ENCODE measurements around the gene MYOZ2. TPM values are rescaled to one million over a fixed set of nuclear protein-coding genes. Genes with fewer than 3 reads are reported as not detected.
A peak's percentile ranks its signal among the peaks of the same experiment; 100 is the strongest.

The MYOZ2 gene
- total RNA-seq, 1 experiment from 2014 or later = not detected

GRCh38 chr4:119210775-119211174 is 75.1 kb downstream of the MYOZ2 start:
- Histone ChIP-seq H3K27ac (ENCODE audit: low read length) (no peak overlapping the region), H3K27me3 (ENCODE audit: low read length) (no peaks in the 10 kb centered on the region), H3K4me1 (ENCODE audit: low read length) (peaks cover 21% of the 10 kb centered on the region), H3K36me3 (ENCODE audit: insufficient read depth, low read length) (no peaks in the 10 kb centered on the region), H4K20me1 (ENCODE audit: insufficient read depth, low read depth, low read length) (no peaks in the 10 kb centered on the region), H3K79me2 (ENCODE audit: low read length) (no peaks in the 10 kb centered on the region), H3K4me3 (ENCODE audit: low read length) (no peak overlapping the region), H3K9ac (ENCODE audit: low read length) (no peak overlapping the region), H3K9me3 (ENCODE audit: low read length) (no peaks in the 10 kb centered on the region), H2AFZ (ENCODE audit: low read length) (no peak overlapping the region), H3K9me2 (replicated peaks; ENCODE audit: insufficient read depth, low read length) (no peaks in the 10 kb centered on the region), H3K4me2 (ENCODE audit: low read depth, low read length, poor library complexity, severe bottlenecking) (no peak overlapping the region)
- no peak for DNase-seq

GRCh38 chr4:119211867-119212233 is 76.2 kb downstream of the MYOZ2 start:
- H2AFZ ChIP-seq (ENCODE audit: low read length) = peak overlapping the region; percentile 94
- no peak for DNase-seq
- H3K4me2 ChIP-seq (ENCODE audit: low read depth, low read length, poor library complexity, severe bottlenecking) = peak overlapping the region; percentile 90
- no peaks in the 10 kb centered on the region for H4K20me1 ChIP-seq (ENCODE audit: insufficient read depth, low read depth, low read length)
- peak overlapping the region; percentile 69 for H3K4me3 ChIP-seq (ENCODE audit: low read length)
- H3K9me3 ChIP-seq (ENCODE audit: low read length) = no peaks in the 10 kb centered on the region
- H3K27me3 ChIP-seq (ENCODE audit: low read length) = no peaks in the 10 kb centered on the region
- peak overlapping the region; percentile 54 for H3K9ac ChIP-seq (ENCODE audit: low read length)
- H3K4me1 ChIP-seq (ENCODE audit: low read length) = peaks cover 21% of the 10 kb centered on the region
- no peak overlapping the region for H3K27ac ChIP-seq (ENCODE audit: low read length)
- H3K9me2 ChIP-seq (replicated peaks; ENCODE audit: insufficient read depth, low read length) = no peaks in the 10 kb centered on the region
- H3K79me2 ChIP-seq (ENCODE audit: low read length) = no peaks in the 10 kb centered on the region
- H3K36me3 ChIP-seq (ENCODE audit: insufficient read depth, low read length) = no peaks in the 10 kb centered on the region

GRCh38 chr4:119212234-119212963 is 76.8 kb downstream of the MYOZ2 start, which contains the start of gene USP53:
Gene USP53, plus strand, starts transcription at chr4:119212713. Its CDS starts 27,047 bp downstream, at chr4:119239760.
- Histone ChIP-seq H3K79me2 (ENCODE audit: low read length) (no peaks in the 10 kb centered on the region), H3K27me3 (ENCODE audit: low read length) (no peaks in the 10 kb centered on the region), H3K9me2 (replicated peaks; ENCODE audit: insufficient read depth, low read length) (no peaks in the 10 kb centered on the region), H3K4me1 (ENCODE audit: low read length) (peaks cover 21% of the 10 kb centered on the region), H3K9ac (ENCODE audit: low read length) (peak within 1 kb of the TSS; percentile 54), H3K36me3 (ENCODE audit: insufficient read depth, low read length) (no peaks in the 10 kb centered on the region), H4K20me1 (ENCODE audit: insufficient read depth, low read depth, low read length) (no peaks in the 10 kb centered on the region), H3K4me3 (ENCODE audit: low read length) (peak within 1 kb of the TSS; percentile 69), H3K9me3 (ENCODE audit: low read length) (no peaks in the 10 kb centered on the region), H3K27ac (ENCODE audit: low read length) (no peak within 1 kb of the TSS), H3K4me2 (ENCODE audit: low read depth, low read length, poor library complexity, severe bottlenecking) (peak within 1 kb of the TSS; percentile 90), H2AFZ (ENCODE audit: low read length) (peak within 1 kb of the TSS; percentile 94)
- peak; percentile 93 for DNase-seq

GRCh38 chr4:119212964-119213606 is 77.5 kb downstream of the MYOZ2 start:
- Histone ChIP-seq H2AFZ (ENCODE audit: low read length) (peak overlapping the region; percentile 94), H3K4me1 (ENCODE audit: low read length) (peaks cover 21% of the 10 kb centered on the region), H3K9me3 (ENCODE audit: low read length) (no peaks in the 10 kb centered on the region), H3K4me3 (ENCODE audit: low read length) (peak overlapping the region; percentile 69), H3K9ac (ENCODE audit: low read length) (peak overlapping the region; percentile 54), H3K27ac (ENCODE audit: low read length) (no peak overlapping the region), H3K36me3 (ENCODE audit: insufficient read depth, low read length) (no peaks in the 10 kb centered on the region), H3K79me2 (ENCODE audit: low read length) (no peaks in the 10 kb centered on the region), H3K27me3 (ENCODE audit: low read length) (no peaks in the 10 kb centered on the region), H3K9me2 (replicated peaks; ENCODE audit: insufficient read depth, low read length) (no peaks in the 10 kb centered on the region), H3K4me2 (ENCODE audit: low read depth, low read length, poor library complexity, severe bottlenecking) (peak overlapping the region; percentile 90), H4K20me1 (ENCODE audit: insufficient read depth, low read depth, low read length) (no peaks in the 10 kb centered on the region)
- DNase-seq = peak; percentile 64

- H3K4me2 ChIP-seq (ENCODE audit: low read depth, low read length, poor library complexity, severe bottlenecking) = no peak overlapping the region
- no peak overlapping the region for H3K4me3 ChIP-seq (ENCODE audit: low read length)
- no peaks in the 10 kb centered on the region for H4K20me1 ChIP-seq (ENCODE audit: insufficient read depth, low read depth, low read length)
- H3K36me3 ChIP-seq (ENCODE audit: insufficient read depth, low read length) = no peaks in the 10 kb centered on the region
- no peaks in the 10 kb centered on the region for H3K9me2 ChIP-seq (replicated peaks; ENCODE audit: insufficient read depth, low read length)
- no peaks in the 10 kb centered on the region for H3K9me3 ChIP-seq (ENCODE audit: low read length)
- no peak overlapping the region for H3K27ac ChIP-seq (ENCODE audit: low read length)
- H3K9ac ChIP-seq (ENCODE audit: low read length) = no peak overlapping the region
- no peak for DNase-seq
- H3K4me1 ChIP-seq (ENCODE audit: low read length) = peaks cover 8% of the 10 kb centered on the region
- H2AFZ ChIP-seq (ENCODE audit: low read length) = no peak overlapping the region
- no peaks in the 10 kb centered on the region for H3K27me3 ChIP-seq (ENCODE audit: low read length)
- no peaks in the 10 kb centered on the region for H3K79me2 ChIP-seq (ENCODE audit: low read length)
Measured at GRCh38 chr4:119218093-119218492, 82.5 kb downstream of the MYOZ2 start.

GRCh38 chr4:119221412-119221811 is 85.8 kb downstream of the MYOZ2 start:
- Histone ChIP-seq H2AFZ (ENCODE audit: low read length) (no peak overlapping the region), H4K20me1 (ENCODE audit: insufficient read depth, low read depth, low read length) (no peaks in the 10 kb centered on the region), H3K4me2 (ENCODE audit: low read depth, low read length, poor library complexity, severe bottlenecking) (no peak overlapping the region), H3K27me3 (ENCODE audit: low read length) (no peaks in the 10 kb centered on the region), H3K27ac (ENCODE audit: low read length) (no peak overlapping the region), H3K4me3 (ENCODE audit: low read length) (no peak overlapping the region), H3K9me2 (replicated peaks; ENCODE audit: insufficient read depth, low read length) (no peaks in the 10 kb centered on the region), H3K9ac (ENCODE audit: low read length) (no peak overlapping the region), H3K9me3 (ENCODE audit: low read length) (no peaks in the 10 kb centered on the region), H3K79me2 (ENCODE audit: low read length) (no peaks in the 10 kb centered on the region), H3K4me1 (ENCODE audit: low read length) (no peaks in the 10 kb centered on the region), H3K36me3 (ENCODE audit: insufficient read depth, low read length) (no peaks in the 10 kb centered on the region)
- no peak for DNase-seq

- Histone ChIP-seq H3K4me3 (ENCODE audit: low read length) (no peak overlapping the region), H3K79me2 (ENCODE audit: low read length) (no peaks in the 10 kb centered on the region), H3K4me2 (ENCODE audit: low read depth, low read length, poor library complexity, severe bottlenecking) (no peak overlapping the region), H3K27ac (ENCODE audit: low read length) (no peak overlapping the region), H3K9me2 (replicated peaks; ENCODE audit: insufficient read depth, low read length) (no peaks in the 10 kb centered on the region), H3K4me1 (ENCODE audit: low read length) (no peaks in the 10 kb centered on the region), H3K9me3 (ENCODE audit: low read length) (no peaks in the 10 kb centered on the region), H2AFZ (ENCODE audit: low read length) (no peak overlapping the region), H3K36me3 (ENCODE audit: insufficient read depth, low read length) (no peaks in the 10 kb centered on the region), H3K9ac (ENCODE audit: low read length) (no peak overlapping the region), H4K20me1 (ENCODE audit: insufficient read depth, low read depth, low read length) (no peaks in the 10 kb centered on the region), H3K27me3 (ENCODE audit: low read length) (no peaks in the 10 kb centered on the region)
- peak; percentile 15 for DNase-seq
Measured at GRCh38 chr4:119227690-119228089, 92.1 kb downstream of the MYOZ2 start.

GRCh38 chr4:119228406-119228805 is 92.8 kb downstream of the MYOZ2 start:
- Histone ChIP-seq H3K27ac (ENCODE audit: low read length) (no peak overlapping the region), H3K27me3 (ENCODE audit: low read length) (no peaks in the 10 kb centered on the region), H3K9me2 (replicated peaks; ENCODE audit: insufficient read depth, low read length) (no peaks in the 10 kb centered on the region), H3K4me1 (ENCODE audit: low read length) (no peaks in the 10 kb centered on the region), H3K4me3 (ENCODE audit: low read length) (no peak overlapping the region), H4K20me1 (ENCODE audit: insufficient read depth, low read depth, low read length) (no peaks in the 10 kb centered on the region), H3K9me3 (ENCODE audit: low read length) (no peaks in the 10 kb centered on the region), H3K36me3 (ENCODE audit: insufficient read depth, low read length) (no peaks in the 10 kb centered on the region), H3K9ac (ENCODE audit: low read length) (no peak overlapping the region), H3K79me2 (ENCODE audit: low read length) (no peaks in the 10 kb centered on the region), H2AFZ (ENCODE audit: low read length) (no peak overlapping the region), H3K4me2 (ENCODE audit: low read depth, low read length, poor library complexity, severe bottlenecking) (no peak overlapping the region)
- no peak for DNase-seq

Measured in Karpas-422 (cell line).